Right lobe of liver (tissue), 4 donors: Measurements from ENCODE around the gene FAM177A1.

Experiments
- POLR2A ChIP-seq: fragments of 450-650 bp; IDR thresholded peaks from one replicate; pipeline ENCODE4 v1.6.1; 2017; ENCODE audit warnings: antibody characterized with exemption, mild to moderate bottlenecking
- TF ChIP-seq, protein P1 (sequence below), 4 donors: fragments of 200-600 bp in 3 of 4; fragments of 450-650 bp in 1 of 4; IDR thresholded peaks; one replicate each; pipeline versions ENCODE4 v1.5.1 to v1.8.0; 2016 to 2022; ENCODE audit warnings: antibody characterized with exemption in 4 of 4, mild to moderate bottlenecking in 2 of 4
- donor health status: DM: no; HTN: no; CAD: no.
- donor health status: DM: no; HTN: no; CAD: no.
- donor health status: DM: no; HTN: yes; CAD: no.

DNA sequence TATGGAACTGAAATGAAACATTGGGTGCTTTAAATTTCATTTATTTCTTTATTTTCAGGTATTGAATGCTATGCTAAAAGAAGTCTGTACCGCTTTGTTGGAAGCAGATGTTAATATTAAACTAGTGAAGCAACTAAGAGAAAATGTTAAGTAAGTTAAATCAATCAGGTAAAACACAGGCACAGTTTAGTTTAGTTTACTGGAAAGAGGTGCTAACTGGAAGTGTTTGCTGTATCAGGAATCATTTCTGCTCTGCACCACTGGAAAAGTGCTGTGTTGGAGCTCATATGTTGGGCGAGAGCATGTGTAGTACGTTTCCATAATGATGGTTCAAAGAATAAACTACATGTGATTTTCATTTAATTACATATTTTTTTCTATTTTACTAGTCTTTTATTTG lies 46.6 kb upstream of the FAM177A1 start:
- TF ChIP-seq, protein P1, sequence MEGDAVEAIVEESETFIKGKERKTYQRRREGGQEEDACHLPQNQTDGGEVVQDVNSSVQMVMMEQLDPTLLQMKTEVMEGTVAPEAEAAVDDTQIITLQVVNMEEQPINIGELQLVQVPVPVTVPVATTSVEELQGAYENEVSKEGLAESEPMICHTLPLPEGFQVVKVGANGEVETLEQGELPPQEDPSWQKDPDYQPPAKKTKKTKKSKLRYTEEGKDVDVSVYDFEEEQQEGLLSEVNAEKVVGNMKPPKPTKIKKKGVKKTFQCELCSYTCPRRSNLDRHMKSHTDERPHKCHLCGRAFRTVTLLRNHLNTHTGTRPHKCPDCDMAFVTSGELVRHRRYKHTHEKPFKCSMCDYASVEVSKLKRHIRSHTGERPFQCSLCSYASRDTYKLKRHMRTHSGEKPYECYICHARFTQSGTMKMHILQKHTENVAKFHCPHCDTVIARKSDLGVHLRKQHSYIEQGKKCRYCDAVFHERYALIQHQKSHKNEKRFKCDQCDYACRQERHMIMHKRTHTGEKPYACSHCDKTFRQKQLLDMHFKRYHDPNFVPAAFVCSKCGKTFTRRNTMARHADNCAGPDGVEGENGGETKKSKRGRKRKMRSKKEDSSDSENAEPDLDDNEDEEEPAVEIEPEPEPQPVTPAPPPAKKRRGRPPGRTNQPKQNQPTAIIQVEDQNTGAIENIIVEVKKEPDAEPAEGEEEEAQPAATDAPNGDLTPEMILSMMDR (IDR thresholded peaks at IDR 0.05), result no peak
- peak; percentile 47 for TF ChIP-seq POLR2A
